ENCODE results near the gene UGT1A8. TPM values are rescaled to one million over a fixed set of nuclear protein-coding genes. Genes with fewer than 3 reads are reported as not detected.
"Not testable (repeated sequence)": the region's sequence is repeated elsewhere in the genome, so short reads cannot be mapped to it uniquely, and the experiment has no call there.

The UGT1A8 gene
- total RNA-seq, 1 donor from 2014 or later, result not detected

DNA sequence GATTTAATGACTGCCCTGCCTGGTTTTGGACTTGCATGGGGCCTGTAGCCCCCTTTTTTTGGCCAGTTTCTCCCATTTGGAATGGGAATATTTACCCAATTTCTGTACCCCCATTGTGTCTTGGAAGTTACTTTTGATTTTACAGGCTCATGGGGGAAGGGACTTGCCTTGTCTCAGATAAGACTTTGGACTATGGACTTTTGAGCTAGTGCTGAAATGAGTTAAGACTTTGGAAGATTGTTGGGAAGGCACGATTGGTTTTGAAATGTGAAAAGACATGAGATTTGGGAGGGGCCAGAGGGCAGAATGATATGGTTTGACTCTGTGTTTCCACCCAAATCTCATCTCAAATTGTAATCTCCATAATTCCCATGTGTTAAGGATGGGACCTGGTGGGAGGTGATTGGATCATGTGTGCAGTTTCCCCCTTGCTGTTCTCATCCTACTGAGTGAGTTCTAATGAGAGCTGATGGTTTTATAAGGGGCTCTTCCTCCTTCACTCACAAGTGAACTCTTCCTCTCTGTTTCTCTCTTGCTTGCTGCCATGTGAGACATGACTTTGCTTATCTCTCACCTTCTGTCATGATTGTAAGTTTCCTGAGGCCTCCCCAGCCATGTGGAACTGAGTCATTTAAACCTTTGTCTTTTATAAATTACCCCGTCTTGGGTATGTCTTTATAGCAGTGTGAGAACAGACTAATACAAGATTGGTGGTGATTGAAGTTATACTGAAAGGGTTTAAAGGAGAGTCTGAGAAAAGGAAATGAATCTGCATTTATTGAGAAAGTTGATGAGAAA is 134.0 kb downstream of the UGT1A8 start:
- DNase-seq (ENCODE audit: low spot score); intact Hi-C loops (cut with DNase I): not testable (repeated sequence)

GRCh38 chr2:233754872-233755611 is 137.6 kb downstream of the UGT1A8 start:
- intact Hi-C loops (cut with DNase I), result no loop called here

DNA sequence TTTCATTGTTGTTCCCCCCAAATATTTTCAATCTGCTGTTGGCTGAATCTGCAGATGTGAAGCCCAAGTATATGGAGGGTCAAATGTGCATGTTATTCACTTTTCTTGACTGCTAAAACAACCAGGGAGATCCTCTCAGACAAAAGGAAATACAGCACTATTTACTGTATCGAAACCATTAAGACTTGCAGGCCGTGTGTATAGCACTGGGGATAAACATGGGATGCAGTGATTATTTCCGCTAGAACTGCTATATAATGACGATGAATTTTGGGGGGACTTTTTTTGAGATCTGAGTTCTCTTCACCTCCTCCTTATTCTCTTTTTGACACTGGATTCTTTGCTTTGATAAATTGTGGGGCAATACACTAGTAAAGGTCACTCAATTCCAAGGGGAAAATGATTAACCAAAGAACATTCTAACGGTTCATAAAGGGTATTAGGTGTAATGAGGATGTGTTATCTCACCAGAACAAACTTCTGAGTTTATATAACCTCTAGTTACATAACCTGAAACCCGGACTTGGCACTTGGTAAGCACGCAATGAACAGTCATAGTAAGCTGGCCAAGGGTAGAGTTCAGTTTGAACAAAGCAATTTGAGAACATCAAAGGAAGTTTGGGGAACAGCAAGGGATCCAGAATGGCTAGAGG is 139.1 kb downstream of the UGT1A8 start:
- DNase-seq (ENCODE audit: low spot score), result no peak
- intact Hi-C loops (cut with DNase I), result no loop called here

More at GRCh38 chr2:233754872-233755611, 137.6 kb downstream of the UGT1A8 start:
- DNase-seq (ENCODE audit: low spot score), result no peak

- intact Hi-C loops (cut with DNase I), result no loop called here
These were observed 140.7 kb downstream of the UGT1A8 start for GRCh38 chr2:233758141-233758540.

DNA sequence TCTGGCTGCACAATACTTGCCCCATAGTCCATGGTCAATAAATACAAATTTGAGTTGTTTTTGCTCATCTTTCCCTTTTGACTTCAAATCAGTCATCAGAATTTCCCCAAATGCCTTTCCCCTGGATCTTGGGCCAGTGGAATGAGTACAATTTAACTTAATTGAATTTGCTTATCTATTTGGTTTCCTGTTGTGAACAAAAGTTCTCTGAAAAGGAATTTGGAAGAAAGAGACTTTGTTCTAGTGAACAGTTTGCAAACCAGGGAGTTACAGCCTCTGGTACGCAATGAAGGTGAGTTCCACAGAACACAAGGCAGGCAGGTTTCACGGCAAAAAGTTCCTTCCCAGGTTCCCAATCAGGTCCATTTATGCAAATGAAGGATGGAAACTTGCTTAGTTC is 141.4 kb downstream of the UGT1A8 start:
- intact Hi-C loops (cut with DNase I), result no loop called here
- no peak for DNase-seq (ENCODE audit: low spot score)

More at GRCh38 chr2:233758141-233758540, 140.7 kb downstream of the UGT1A8 start:
- DNase-seq (ENCODE audit: low spot score), result no peak

DNA sequence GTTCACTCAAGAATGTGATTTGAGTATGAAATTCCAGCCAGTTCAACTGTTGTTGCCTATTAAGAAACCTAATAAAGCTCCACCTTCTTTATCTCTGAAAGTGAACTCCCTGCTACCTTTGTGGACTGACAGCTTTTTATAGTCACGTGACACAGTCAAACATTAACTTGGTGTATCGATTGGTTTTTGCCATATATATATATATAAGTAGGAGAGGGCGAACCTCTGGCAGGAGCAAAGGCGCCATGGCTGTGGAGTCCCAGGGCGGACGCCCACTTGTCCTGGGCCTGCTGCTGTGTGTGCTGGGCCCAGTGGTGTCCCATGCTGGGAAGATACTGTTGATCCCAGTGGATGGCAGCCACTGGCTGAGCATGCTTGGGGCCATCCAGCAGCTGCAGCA is 142.6 kb downstream of the UGT1A8 start, which contains the start of gene UGT1A1:
Gene UGT1A1, plus strand, starts transcription at position 228 of the 400 bp plus-strand sequence. Its CDS starts 18 bp downstream, at position 246.
- no peak for DNase-seq (ENCODE audit: low spot score)
- intact Hi-C loops (cut with DNase I), result no loop called here

DNA sequence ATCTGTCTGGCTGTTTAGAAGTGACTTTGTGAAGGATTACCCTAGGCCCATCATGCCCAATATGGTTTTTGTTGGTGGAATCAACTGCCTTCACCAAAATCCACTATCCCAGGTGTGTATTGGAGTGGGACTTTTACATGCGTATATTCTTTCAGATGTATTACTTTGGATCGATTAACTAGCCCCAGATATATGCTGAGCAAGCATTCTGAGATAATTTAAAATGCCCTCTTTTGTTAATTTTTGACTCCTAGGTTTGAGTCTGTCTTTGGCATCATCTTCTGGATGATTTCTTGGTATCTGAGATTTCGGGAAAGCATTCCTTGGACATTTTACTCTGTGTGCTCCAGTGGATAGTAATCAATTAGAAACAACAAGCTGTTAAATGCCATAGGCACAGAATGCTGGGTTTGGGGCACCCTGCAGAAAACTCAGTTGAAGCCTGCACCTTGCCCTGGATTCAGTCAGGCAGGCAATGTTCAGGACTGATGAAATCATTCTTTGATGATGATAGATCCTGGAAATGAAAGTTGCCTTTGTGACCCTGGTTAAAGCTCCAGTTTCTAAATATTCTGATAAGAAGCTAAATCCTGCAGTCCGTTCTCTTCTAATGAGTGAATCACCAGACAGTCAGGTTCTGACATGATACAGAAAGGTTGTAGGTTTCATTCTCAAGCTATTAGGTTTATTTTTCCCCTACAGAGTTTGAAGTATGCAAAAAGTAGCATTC is 143.8 kb downstream of the UGT1A8 start:
- intact Hi-C loops (cut with DNase I), result no loop called here
- DNase-seq (ENCODE audit: low spot score), result no peak

DNA sequence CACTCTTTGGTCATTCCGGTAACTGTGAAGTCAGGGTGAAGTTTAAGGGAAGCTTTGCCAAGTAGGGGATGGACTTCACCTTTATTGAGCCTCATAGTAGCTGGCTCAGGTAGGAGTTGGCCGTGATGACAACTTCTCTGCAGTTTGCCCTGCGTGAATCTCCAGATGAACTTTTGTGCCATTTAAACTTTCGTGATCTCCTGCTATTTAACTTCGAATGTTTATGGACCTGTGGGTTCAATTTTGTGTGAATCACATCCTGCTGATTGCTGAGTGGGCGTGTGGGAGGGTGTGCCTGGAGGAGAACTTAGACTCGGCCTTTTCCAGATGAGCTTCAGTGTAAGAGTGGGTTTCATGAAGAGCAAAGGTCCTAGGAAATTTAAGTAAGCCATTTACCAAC is 146.8 kb downstream of the UGT1A8 start:
- intact Hi-C loops (cut with DNase I), result no loop called here
- DNase-seq (ENCODE audit: low spot score), result no peak

GRCh38 chr2:233764761-233765160 is 147.3 kb downstream of the UGT1A8 start:
- no peak for DNase-seq (ENCODE audit: low spot score)

GRCh38 chr2:233766416-233766815 is 149.0 kb downstream of the UGT1A8 start:
- no peak for DNase-seq (ENCODE audit: low spot score)
- intact Hi-C loops (cut with DNase I), result no loop called here

More at GRCh38 chr2:233764761-233765160, 147.3 kb downstream of the UGT1A8 start:
- intact Hi-C loops (cut with DNase I), result no loop called here

DNA sequence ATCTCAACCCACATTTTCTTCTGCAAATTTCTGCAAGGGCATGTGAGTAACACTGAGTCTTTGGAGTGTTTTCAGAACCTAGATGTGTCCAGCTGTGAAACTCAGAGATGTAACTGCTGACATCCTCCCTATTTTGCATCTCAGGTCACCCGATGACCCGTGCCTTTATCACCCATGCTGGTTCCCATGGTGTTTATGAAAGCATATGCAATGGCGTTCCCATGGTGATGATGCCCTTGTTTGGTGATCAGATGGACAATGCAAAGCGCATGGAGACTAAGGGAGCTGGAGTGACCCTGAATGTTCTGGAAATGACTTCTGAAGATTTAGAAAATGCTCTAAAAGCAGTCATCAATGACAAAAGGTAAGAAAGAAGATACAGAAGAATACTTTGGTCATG is 150.6 kb downstream of the UGT1A8 start:
- intact Hi-C loops (cut with DNase I), result no loop called here
- no peak for DNase-seq (ENCODE audit: low spot score)

- no peak for DNase-seq (ENCODE audit: low spot score)
- intact Hi-C loops (cut with DNase I), result no loop called here
These were observed 151.8 kb downstream of the UGT1A8 start for GRCh38 chr2:233769260-233769659.

DNA sequence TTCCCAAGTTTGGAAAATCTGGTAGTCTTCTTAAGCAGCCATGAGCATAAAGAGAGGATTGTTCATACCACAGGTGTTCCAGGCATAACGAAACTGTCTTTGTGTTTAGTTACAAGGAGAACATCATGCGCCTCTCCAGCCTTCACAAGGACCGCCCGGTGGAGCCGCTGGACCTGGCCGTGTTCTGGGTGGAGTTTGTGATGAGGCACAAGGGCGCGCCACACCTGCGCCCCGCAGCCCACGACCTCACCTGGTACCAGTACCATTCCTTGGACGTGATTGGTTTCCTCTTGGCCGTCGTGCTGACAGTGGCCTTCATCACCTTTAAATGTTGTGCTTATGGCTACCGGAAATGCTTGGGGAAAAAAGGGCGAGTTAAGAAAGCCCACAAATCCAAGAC is 154.7 kb downstream of the UGT1A8 start:
- DNase-seq (ENCODE audit: low spot score), result no peak
- intact Hi-C loops (cut with DNase I), result no loop called here

DNA sequence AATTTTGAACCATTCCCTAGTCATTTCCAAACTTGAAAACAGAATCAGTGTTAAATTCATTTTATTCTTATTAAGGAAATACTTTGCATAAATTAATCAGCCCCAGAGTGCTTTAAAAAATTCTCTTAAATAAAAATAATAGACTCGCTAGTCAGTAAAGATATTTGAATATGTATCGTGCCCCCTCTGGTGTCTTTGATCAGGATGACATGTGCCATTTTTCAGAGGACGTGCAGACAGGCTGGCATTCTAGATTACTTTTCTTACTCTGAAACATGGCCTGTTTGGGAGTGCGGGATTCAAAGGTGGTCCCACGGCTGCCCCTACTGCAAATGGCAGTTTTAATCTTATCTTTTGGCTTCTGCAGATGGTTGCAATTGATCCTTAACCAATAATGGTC is 155.2 kb downstream of the UGT1A8 start:
- intact Hi-C loops (cut with DNase I), result no loop called here
- DNase-seq (ENCODE audit: low spot score), result no peak

DNA sequence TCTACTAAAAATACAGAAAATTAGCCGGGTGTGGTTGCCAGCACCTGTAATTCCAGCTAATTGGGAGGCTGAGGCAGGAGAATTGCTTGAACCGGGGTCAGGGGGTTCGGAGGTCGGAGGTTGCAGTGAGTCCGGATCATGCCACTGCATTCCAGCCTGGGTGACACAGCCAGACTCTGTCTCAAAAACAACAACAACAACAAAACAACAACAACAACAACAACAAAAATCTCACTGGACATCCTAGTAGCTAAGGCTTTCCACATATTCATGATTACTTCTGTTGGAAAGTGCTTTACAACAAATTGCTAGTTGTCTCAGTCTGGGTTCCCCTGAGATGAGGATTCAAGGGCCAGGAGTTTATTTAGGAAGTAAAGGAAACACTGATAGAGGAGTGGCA is 156.4 kb downstream of the UGT1A8 start:
- DNase-seq (ENCODE audit: low spot score), result no peak
- intact Hi-C loops (cut with DNase I), result no loop called here

GRCh38 chr2:233775414-233775813 is 158.0 kb downstream of the UGT1A8 start:
- intact Hi-C loops (cut with DNase I), result no loop called here
- DNase-seq (ENCODE audit: low spot score), result no peak

DNA sequence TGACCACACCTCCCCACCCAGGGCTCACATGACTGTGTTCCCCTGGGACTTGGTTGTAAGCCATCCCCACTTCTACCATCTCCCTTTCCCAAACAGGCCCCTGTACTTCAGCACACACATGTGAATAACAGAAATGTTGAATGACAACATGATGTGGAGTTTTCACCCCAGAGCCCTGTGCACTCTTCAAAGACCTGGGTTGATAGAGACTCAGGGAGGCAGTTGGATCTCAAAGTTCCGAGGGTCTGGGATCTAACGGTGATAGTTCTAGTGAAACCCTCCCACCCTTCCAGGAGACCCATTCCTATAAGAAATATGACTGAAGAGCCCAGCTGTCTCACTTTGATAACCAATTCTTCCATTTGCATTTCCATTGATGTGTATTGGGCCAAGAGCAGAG is 160.6 kb downstream of the UGT1A8 start, which contains the start of gene MROH2A:
Gene MROH2A, plus strand, starts transcription at position 301 of the 400 bp plus-strand sequence. CDS start 1,029 bp downstream, outside the sequence.
- intact Hi-C loops (cut with DNase I), result no loop called here
- DNase-seq (ENCODE audit: low spot score), result no peak

GRCh38 chr2:233779722-233780121 is 162.3 kb downstream of the UGT1A8 start:
- no peak for DNase-seq (ENCODE audit: low spot score)
- intact Hi-C loops (cut with DNase I), result no loop called here

DNA sequence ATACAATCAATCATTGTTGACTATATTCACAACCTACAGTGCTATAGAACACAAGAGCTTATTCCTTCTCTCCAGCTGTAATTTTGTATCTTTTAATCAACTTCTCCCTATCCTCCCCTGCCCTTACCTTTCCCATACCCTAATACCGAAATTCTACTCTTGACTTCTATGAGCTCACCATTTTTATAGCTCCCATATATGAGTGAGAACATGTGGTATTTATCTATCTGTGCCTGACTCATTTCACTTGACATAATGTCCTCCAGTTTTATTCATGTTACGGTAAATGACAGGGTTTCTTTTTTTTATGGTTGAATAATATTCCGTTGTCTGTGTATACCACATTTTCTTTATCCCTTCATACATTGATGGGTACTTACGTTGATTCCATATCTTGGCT is 163.3 kb downstream of the UGT1A8 start:
- no peak for DNase-seq (ENCODE audit: low spot score)
- intact Hi-C loops (cut with DNase I), result no loop called here

All from cardiac septum (tissue), 1 donor.